Stimulated activated CD8-positive, alpha-beta memory T cell treated with anti-CD3 and anti-CD28 coated beads, Interleukin-15, amount 100 ng/mL, for 4 hours (primary cell): ENCODE results near the gene ABHD14A.
"Not testable (repeated sequence)": the region's sequence is repeated elsewhere in the genome, so short reads cannot be mapped to it uniquely, and the experiment has no call there.

Experiments used
- DNase-seq, 2 donors: peaks; one replicate each; pipeline ENCODE4 v3.0.0-alpha.2; 2020; ENCODE audit warnings: low read depth in 2 of 2

ABHD14A gene

DNA sequence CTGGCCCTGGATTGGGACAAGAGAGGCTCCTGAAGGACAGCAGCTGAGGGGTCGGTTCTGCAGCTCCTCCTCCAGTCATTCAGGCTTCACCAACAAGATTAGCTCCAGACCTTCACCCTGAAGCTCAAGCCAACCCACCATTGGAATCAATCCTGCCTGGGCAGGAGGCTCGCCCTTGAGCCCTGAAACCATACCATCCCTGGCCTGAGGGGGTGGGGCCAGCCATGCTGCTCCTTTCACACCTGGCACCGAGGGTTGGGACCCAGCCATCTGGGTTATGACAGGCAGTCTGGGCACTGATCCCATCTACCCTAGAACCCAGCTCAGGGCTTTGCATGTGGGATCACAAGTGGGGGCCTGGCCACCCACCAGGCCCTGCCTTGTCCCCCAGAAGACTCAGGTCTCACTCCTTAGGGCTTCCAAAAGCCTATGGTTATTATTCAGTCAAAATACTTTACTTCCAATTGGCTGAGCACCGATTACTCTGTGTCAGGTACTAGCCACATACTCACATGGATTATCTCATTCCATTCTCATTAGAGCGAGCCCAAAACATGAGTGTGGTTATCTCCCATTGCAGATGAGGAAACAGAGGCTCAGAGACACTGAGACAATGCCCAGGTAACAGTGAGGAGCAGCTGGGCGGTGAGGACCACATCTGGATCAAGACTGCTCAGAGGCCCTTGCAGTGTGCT, 4.1 kb upstream of the ABHD14A start:
- DNase-seq: no peak

- DNase-seq: no peak
Measured at GRCh38 chr3:51971350-51971749, 3.5 kb upstream of the ABHD14A start.

DNA sequence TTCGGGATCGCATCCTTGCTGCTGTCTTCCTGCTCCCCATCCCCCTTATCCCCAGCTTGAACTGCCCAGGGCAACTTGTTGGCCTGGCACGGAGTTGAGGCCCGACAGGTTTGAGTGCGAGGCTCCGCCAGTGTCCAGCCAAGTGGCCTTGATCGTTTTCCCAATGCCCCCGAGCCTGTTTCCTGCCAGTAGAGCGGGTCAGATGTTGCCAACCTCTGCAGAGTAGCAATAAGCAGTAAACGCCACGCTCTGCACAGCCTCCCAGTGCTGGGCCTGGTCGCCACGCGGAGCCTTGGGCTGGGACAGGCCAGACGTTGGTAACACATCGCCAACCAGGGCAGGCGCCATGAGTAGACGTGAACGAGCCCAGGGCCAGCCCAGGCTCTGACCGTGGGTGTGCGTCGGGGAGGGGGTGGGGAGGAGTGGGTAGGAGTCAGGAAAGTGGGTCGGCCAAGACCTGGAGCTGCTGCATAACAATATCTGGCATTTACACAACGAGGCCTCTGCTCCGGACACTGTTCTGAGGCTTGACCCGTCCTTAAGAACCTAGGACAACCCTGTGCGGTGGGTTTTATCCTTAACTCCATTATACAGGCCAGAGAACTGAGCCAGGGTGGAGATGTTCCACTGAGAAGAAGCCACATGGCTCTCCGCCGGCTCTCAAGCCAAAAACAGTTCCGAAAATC, 444 bp upstream of the ABHD14A start:
- DNase-seq: no peak

GRCh38 chr3:51975852-51976549, 1.1 kb downstream of the ABHD14A start:
- DNase-seq: no peak

GRCh38 chr3:51977446-51978142, 2.7 kb downstream of the ABHD14A start:
- no peak for DNase-seq

GRCh38 chr3:51978143-51978502, 3.3 kb downstream of the ABHD14A start:
- DNase-seq: no peak

GRCh38 chr3:51980253-51980652, 5.4 kb downstream of the ABHD14A start:
- DNase-seq: no peak

GRCh38 chr3:51982352-51982837, 7.5 kb downstream of the ABHD14A start:
- no peak for DNase-seq

DNA sequence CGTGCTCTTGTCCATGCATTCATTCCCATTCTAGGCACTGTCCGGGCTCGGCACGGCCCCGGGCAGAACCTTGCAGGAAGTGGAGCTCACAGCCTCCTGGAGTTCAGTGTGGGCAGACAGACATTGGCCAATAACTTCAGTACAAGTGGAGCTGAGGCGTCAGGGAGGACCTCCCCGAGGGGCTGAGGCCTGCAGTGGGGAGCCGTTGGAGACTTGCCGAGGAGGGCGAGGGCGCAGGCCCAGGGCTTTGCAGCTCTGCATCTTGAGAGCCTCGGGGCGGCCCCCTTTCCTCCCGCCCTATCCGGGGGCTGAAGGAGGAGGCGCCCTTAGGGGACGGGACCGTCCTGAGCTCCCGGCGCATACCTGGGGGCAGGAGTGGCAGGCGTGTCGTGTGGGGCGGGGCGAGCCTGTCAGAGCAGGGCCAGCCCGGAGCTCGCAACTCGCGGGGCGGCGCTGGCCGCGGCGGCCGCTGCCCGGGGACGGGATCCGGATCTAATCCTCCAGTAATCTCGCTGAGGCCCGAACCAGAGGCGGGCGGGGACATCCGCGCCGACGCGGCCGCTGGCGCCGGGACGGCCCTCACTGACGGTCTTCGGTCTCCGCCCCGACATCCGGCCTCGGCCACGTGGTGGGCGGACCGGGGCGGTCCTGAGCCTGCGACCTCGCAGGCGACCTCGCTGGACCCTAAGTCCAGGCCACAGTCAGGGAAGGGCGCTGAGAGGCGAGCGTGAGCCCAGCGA, 8.1 kb downstream of the ABHD14A start, which contains the start of gene ACY1:
TSS of gene ACY1 (plus strand) at position 698 of the 740 bp plus-strand sequence. CDS start 530 bp downstream, outside the sequence.
- peak; percentile 54 to 56 for DNase-seq

DNA sequence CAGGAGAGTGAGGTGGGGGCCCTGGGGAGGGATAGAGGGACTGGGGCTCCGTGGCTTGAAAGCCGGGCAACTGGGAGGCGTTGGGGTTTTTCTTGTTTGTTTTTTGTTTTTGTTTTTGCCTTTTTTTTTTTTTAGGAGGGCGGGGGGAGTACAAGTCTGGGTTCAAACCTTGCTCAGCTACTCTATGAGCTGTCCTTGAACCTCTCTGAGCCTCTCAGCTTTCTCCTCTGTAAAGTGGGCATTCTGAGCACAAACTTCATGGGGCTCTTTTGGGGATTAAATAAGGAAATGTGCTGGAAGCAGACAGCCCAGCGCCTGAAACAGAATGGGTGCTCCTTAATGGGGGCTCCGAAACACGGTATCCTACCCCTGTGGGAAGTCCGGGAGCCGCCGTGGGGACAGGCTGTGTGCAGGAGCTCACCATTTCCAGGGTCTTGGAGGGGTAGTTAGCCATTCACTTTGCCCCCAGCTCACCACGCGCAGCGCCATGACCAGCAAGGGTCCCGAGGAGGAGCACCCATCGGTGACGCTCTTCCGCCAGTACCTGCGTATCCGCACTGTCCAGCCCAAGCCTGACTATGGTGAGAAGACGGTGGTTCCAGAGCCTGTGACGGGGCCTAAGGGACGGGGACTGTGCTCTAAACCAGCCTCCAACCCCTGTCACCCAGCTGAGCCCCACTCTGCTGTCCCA, 8.9 kb downstream of the ABHD14A start:
- no peak for DNase-seq

DNA sequence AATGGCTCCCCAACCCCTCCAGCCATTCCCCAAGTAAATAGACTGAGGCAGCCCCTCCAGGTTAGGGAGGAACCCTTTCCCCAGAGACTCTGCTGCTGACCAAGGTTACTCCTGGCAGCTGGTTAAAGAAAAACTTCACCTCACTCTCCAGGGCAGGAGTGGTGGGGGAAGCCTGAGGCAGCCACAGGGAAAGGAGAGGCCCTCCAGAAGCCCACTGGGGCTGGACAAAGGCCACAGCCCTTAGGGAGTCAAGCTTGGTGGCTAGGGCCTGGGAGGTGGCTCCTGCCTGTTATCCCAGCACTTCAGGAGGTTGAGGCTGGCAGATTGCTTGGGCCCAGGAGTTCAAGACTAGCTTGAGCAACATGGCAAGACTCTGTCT, 9.4 kb downstream of the ABHD14A start:
- DNase-seq: no peak

- DNase-seq: no peak
Measured at GRCh38 chr3:51985063-51985462, 10.2 kb downstream of the ABHD14A start.

GRCh38 chr3:51986010-51986947, 11.4 kb downstream of the ABHD14A start:
- DNase-seq: no peak

- DNase-seq: no peak
Measured at GRCh38 chr3:51987568-51987967, 12.7 kb downstream of the ABHD14A start.

GRCh38 chr3:51988286-51989146, 13.7 kb downstream of the ABHD14A start:
- no peak for DNase-seq

DNA sequence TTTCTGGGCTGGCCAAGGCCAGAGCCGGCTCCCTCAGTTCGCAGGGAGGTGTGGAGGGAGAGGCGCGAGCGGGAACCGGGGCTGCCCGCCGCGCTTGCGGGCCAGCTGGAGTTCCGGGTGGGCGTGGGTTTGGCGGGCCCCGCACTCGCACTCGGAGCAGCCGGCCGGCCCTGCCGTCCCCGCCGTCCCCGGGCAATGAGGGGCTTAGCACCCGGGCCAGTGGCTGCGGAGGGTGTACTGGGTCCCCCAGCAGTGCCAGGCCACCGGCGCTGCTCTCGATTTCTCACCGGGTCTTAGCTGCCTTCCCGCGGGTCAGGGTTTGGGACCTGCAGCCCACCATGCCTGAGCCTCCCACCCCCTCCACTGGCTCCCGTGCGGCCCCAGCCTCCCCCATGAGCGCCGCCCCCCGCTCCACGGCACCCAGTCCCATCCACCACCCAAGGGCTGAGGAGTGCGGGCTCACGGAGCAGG, 15.7 kb downstream of the ABHD14A start:
- DNase-seq: not testable (repeated sequence)

DNA sequence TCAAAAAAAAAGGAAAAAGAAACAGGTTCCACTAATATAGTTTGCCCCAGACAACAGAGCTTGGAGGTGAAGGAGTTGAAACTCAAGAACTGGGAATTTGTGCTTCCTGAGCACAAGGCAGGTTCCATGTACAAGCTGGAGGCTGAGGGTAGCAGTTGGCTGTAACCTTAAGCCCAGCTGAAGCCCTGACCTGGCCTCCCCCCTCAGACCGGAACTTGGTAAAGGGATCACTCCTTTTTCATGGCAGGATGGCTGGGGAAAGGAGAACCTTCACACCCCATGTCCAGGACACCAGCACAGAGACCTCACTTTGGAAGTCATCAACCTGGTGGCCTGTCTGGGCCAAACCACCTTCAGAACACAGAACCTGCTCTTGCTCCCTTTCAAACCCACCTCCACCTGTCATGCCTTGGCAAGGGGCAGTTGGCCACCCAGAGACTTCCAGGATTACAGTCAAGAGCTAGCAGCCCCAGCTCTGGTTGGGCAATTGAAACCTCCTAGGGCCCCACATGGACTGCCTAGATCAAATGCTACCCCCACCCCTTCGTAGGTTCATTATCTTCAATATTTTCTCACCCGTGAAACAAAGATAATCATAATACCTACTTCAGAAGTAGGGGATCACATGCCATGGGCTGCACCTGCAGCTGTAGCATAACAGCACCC, 17.3 kb downstream of the ABHD14A start:
- no peak for DNase-seq

DNA sequence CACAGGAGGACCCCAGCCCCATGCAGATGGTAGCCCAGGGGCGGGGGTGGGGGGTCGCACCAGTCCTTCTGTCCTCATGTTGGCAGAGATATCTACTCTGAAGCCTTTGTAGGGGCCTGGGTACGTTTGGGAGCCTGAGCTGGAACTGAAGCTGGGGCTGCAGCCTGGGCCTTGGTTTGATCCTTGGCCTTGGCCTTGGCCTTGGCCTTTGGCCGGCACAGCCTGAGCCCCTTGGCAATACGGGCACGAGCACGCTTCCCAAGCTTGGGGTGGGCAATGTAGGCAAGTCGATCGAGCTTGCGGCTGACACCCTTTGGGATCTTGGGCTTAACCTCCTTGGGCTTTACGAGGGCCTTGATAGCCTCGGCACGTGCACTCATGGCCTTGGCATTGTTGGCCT, 18.8 kb downstream of the ABHD14A start:
- not testable (repeated sequence) for DNase-seq
